ENCODE results near the gene UFM1. TPM values are rescaled to one million over a fixed set of nuclear protein-coding genes. Genes with fewer than 3 reads are reported as not detected.
"Not testable (repeated sequence)": the region's sequence is repeated elsewhere in the genome, so short reads cannot be mapped to it uniquely, and the experiment has no call there.

Gene UFM1
- total RNA-seq: 10 to 100 TPM; 70.8 to 77.0 TPM
- polyA plus RNA-seq: 10 to 100 TPM; 50.0 to 59.0 (median 57.0) TPM
- total RNA-seq: 81.7 to 231 (median 139) reads per million in 6 experiments

- H3K27ac Mint-ChIP-seq: peak within 1 kb of the TSS; percentile 97 to 99 (median 99)
- H3K9me3 Mint-ChIP-seq: no peaks in the 10 kb centered on the region
- H3K36me3 Mint-ChIP-seq: peaks cover 0 to 22% (median 0%) of the 10 kb centered on the region in 3 donors
- H3K27me3 Mint-ChIP-seq: no peaks in the 10 kb centered on the region
- ATAC-seq (peak; percentile 94), DNase-seq (peak; percentile 71 to 94 (median 86))
- peaks cover 18 to 48% (median 44%) of the 10 kb centered on the region in 4 donors for H3K4me1 Mint-ChIP-seq
- POLR2A ChIA-PET: interaction anchor here (0.6 to 1.7 kb wide), 6 partner anchors 11 to 1371 kb away, joined by 3 to 13 read pairs (median 4); partner anchors contain the start of genes ALG5, EXOSC8, PROSER1 and SUPT20H
- peak within 1 kb of the TSS; percentile 93 to 100 (median 99) for H3K4me3 Mint-ChIP-seq
These were observed at the start of gene UFM1 for GRCh38 chr13:38349390-38350113. UFM1 (plus strand) TSS chr13:38349851; CDS start chr13:38349920, 69 bp downstream.

DNA sequence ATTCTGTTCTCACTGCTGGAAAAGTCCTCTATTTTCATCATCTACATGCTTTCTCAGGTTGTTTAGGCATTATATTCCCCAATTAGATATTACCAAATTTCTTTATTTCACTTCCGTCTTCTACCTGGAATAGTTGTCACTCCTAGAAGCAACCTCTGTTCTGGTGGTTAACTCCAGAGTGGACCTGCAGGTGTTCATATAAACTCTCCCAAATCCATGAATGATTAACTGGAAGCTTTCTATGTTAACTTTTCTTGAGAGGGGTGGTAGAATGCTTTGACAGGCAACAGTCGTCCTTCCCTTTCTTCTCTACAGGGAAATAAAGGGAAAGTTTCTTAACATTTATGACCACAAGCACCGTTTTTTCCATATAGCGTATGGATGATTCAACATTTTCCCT, 48.4 kb upstream of the UFM1 start:
- Mint-ChIP-seq H3K4me1 (no peaks in the 10 kb centered on the region), H3K9me3 (peaks cover 0 to 10% (median 0%) of the 10 kb centered on the region in 9 donors), H3K27ac (no peak overlapping the region), H3K4me3 (no peak overlapping the region), H3K36me3 (peaks cover 0 to 5% (median 0%) of the 10 kb centered on the region in 3 donors), H3K27me3 (peaks cover 0 to 9% (median 7%) of the 10 kb centered on the region in 5 donors)
- ATAC-seq: no peak
- no peak for DNase-seq
- POLR2A ChIA-PET: no interaction called here

GRCh38 chr13:38303816-38304320, 45.8 kb upstream of the UFM1 start:
- Mint-ChIP-seq H3K27me3 (peaks cover 0 to 9% (median 2%) of the 10 kb centered on the region in 5 donors), H3K9me3 (peaks cover 0 to 10% (median 0%) of the 10 kb centered on the region in 9 donors), H3K4me3 (no peak overlapping the region), H3K4me1 (no peaks in the 10 kb centered on the region), H3K27ac (no peak overlapping the region), H3K36me3 (peaks cover 0 to 5% (median 0%) of the 10 kb centered on the region in 3 donors)
- no peak for ATAC-seq
- no peak for DNase-seq
- POLR2A ChIA-PET: no interaction called here

DNA sequence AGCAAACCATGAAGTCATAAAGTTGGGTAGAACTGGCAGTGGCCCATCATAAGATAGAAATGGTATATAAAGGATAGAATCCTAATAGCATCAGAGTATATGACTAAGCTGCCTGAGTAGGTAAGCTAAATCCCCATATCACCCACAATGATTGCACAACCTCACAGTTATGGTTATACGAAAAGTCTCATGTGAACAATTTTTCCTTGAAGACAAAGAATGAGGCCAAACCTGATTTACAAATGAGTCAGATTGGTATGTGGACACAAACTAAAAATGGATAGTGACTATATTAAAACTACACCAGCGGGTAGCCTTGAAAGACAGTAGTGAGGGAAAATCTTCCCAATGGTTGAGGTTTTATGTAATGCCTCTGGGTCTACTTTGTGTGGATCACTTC, 40.9 kb upstream of the UFM1 start:
- no peak for DNase-seq
- Mint-ChIP-seq H3K27me3 (peaks cover 2 to 20% (median 9%) of the 10 kb centered on the region in 5 donors), H3K36me3 (peaks cover 0 to 5% (median 0%) of the 10 kb centered on the region in 3 donors), H3K4me1 (peaks cover 0 to 3% (median 0%) of the 10 kb centered on the region in 4 donors), H3K27ac (no peak overlapping the region), H3K9me3 (peaks cover 0 to 10% (median 2%) of the 10 kb centered on the region in 9 donors), H3K4me3 (no peak overlapping the region)
- no peak for ATAC-seq
- POLR2A ChIA-PET: no interaction called here

GRCh38 chr13:38309397-38309796, 40.3 kb upstream of the UFM1 start:
- Mint-ChIP-seq H3K27ac (no peak overlapping the region), H3K9me3 (peaks cover 0 to 10% (median 2%) of the 10 kb centered on the region in 9 donors), H3K27me3 (peaks cover 2 to 20% (median 9%) of the 10 kb centered on the region in 5 donors), H3K4me1 (peaks cover 0 to 3% (median 0%) of the 10 kb centered on the region in 4 donors), H3K36me3 (peaks cover 0 to 5% (median 0%) of the 10 kb centered on the region in 3 donors), H3K4me3 (no peak overlapping the region)
- ATAC-seq (no peak), DNase-seq (no peak)
- POLR2A ChIA-PET: no interaction called here

- POLR2A ChIA-PET, H3K4me3 Mint-ChIP-seq, H3K4me1 Mint-ChIP-seq, ATAC-seq, DNase-seq, H3K9me3 Mint-ChIP-seq, H3K36me3 Mint-ChIP-seq: not testable (repeated sequence)
- Mint-ChIP-seq H3K27me3 (peaks cover 4 to 20% (median 5%) of the 10 kb centered on the region in 5 donors), H3K27ac (peak overlapping the region in 1 of 10 donors; percentile 81)
These were observed 38.5 kb upstream of the UFM1 start for GRCh38 chr13:38311175-38311574.

- H3K4me3 Mint-ChIP-seq: no peak overlapping the region
- no peak for DNase-seq
- POLR2A ChIA-PET: no interaction called here
- no peak overlapping the region for H3K27ac Mint-ChIP-seq
- ATAC-seq: no peak
- peaks cover 0 to 10% (median 5%) of the 10 kb centered on the region in 9 donors for H3K9me3 Mint-ChIP-seq
- peaks cover 5 to 13% (median 8%) of the 10 kb centered on the region in 5 donors for H3K27me3 Mint-ChIP-seq
- H3K4me1 Mint-ChIP-seq: peaks cover 0 to 3% (median 0%) of the 10 kb centered on the region in 4 donors
- H3K36me3 Mint-ChIP-seq: peaks cover 0 to 5% (median 0%) of the 10 kb centered on the region in 3 donors
These were observed 33.5 kb upstream of the UFM1 start for GRCh38 chr13:38316129-38316528.

GRCh38 chr13:38321654-38322053, 28.0 kb upstream of the UFM1 start:
- POLR2A ChIA-PET: no interaction called here
- H3K36me3 Mint-ChIP-seq: peaks cover 0 to 15% (median 5%) of the 10 kb centered on the region in 3 donors
- DNase-seq: no peak
- H3K4me1 Mint-ChIP-seq: no peaks in the 10 kb centered on the region
- H3K9me3 Mint-ChIP-seq: peaks cover 0 to 8% (median 5%) of the 10 kb centered on the region in 9 donors
- H3K27ac Mint-ChIP-seq: no peak overlapping the region
- no peak overlapping the region for H3K4me3 Mint-ChIP-seq
- H3K27me3 Mint-ChIP-seq: peaks cover 8 to 30% (median 14%) of the 10 kb centered on the region in 5 donors
- no peak for ATAC-seq

DNA sequence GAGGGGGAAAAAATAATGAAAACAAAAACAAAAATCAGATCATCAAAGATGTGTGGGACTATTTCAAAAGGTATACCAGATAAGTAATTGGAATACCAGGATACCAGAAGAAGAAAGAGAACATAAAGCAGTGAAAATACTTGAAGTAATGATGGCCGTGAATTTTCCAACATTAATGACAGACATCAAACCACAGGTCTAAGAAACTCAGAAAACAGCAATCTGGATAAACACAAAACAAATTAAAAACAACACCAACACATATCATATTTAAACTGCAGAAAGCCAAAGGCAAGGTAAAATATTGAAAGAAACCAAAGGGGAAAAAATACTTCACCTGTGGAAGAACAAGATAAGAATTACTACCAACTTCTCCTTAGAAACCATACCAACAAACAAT, 24.2 kb upstream of the UFM1 start:
- Mint-ChIP-seq H3K27ac (peak overlapping the region in 1 of 10 donors; percentile 12), H3K4me3 (no peak overlapping the region), H3K36me3 (peaks cover 0 to 9% (median 5%) of the 10 kb centered on the region in 3 donors), H3K27me3 (peaks cover 3 to 19% (median 8%) of the 10 kb centered on the region in 5 donors), H3K4me1 (no peaks in the 10 kb centered on the region), H3K9me3 (peaks cover 0 to 2% (median 0%) of the 10 kb centered on the region in 9 donors)
- ATAC-seq (no peak), DNase-seq (no peak)
- POLR2A ChIA-PET: no interaction called here

- Mint-ChIP-seq H3K27me3 (peaks cover 1 to 19% (median 6%) of the 10 kb centered on the region in 5 donors), H3K36me3 (peaks cover 0 to 9% (median 3%) of the 10 kb centered on the region in 3 donors), H3K4me1 (no peaks in the 10 kb centered on the region), H3K27ac (no peak overlapping the region), H3K4me3 (no peak overlapping the region), H3K9me3 (no peaks in the 10 kb centered on the region)
- POLR2A ChIA-PET: no interaction called here
- ATAC-seq: no peak
- DNase-seq: no peak
These were observed 21.0 kb upstream of the UFM1 start for GRCh38 chr13:38328699-38329098.

DNA sequence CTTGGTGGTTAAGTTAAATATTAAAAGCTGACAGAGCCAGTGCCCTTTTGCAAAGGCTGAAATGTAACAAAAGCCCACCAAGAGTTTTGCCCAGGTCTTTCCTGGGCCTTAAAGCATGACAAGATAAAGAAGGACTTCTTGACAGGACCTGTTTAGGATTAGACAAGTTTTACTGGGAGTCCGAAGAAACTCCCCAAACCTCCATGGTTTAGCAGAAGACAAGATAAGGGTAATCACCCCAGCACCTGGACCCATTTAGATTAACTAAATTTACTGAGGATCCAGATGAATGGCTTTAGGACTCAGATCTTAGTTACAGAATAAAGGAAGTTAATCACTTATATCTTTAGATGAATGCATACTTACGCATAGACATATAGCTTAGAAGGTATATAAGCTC, 14.8 kb upstream of the UFM1 start:
- no peak for DNase-seq
- H3K4me1 Mint-ChIP-seq: no peaks in the 10 kb centered on the region
- no peaks in the 10 kb centered on the region for H3K9me3 Mint-ChIP-seq
- peaks cover 0 to under 1% (median 0%) of the 10 kb centered on the region in 5 donors for H3K27me3 Mint-ChIP-seq
- H3K4me3 Mint-ChIP-seq: no peak overlapping the region
- POLR2A ChIA-PET: no interaction called here
- ATAC-seq: no peak
- no peaks in the 10 kb centered on the region for H3K36me3 Mint-ChIP-seq
- H3K27ac Mint-ChIP-seq: no peak overlapping the region

- Mint-ChIP-seq H3K27ac (no peak overlapping the region), H3K36me3 (peaks cover 0 to 3% (median 0%) of the 10 kb centered on the region in 3 donors), H3K9me3 (no peaks in the 10 kb centered on the region), H3K27me3 (peaks cover 3 to 16% (median 10%) of the 10 kb centered on the region in 5 donors), H3K4me1 (no peaks in the 10 kb centered on the region), H3K4me3 (no peak overlapping the region)
- POLR2A ChIA-PET: interaction anchor here (1.1 kb wide), 1 partner anchor 12 kb away, joined by 3 read pairs; no protein-coding TSS in a partner anchor
- no peak for ATAC-seq
- no peak for DNase-seq
These were observed 11.6 kb upstream of the UFM1 start for GRCh38 chr13:38338089-38338488.

- H3K9me3 Mint-ChIP-seq: no peaks in the 10 kb centered on the region
- ATAC-seq: no peak
- no peak overlapping the region for H3K27ac Mint-ChIP-seq
- H3K36me3 Mint-ChIP-seq: peaks cover 0 to 3% (median 0%) of the 10 kb centered on the region in 3 donors
- H3K4me1 Mint-ChIP-seq: no peaks in the 10 kb centered on the region
- POLR2A ChIA-PET: no interaction called here
- H3K27me3 Mint-ChIP-seq: peaks cover 3 to 16% (median 10%) of the 10 kb centered on the region in 5 donors
- DNase-seq: no peak
- no peak overlapping the region for H3K4me3 Mint-ChIP-seq
These were observed 9.0 kb upstream of the UFM1 start for GRCh38 chr13:38340624-38341023.
